H1 (cell line): Measurements from ENCODE around the gene STRIP2. TPM values are rescaled to one million over a fixed set of nuclear protein-coding genes. Genes with fewer than 3 reads are reported as not detected.

ENCODE experiments used
- FOSL1 ChIP-seq: IDR thresholded peaks from 2 replicates; pipeline ENCODE4 v1.6.1; 2011; ENCODE audit warnings: mild to moderate bottlenecking, low read depth, low read length, moderate library complexity; ENCODE audit not compliant: insufficient read depth
- SIN3A ChIP-seq, 2 experiments: IDR thresholded peaks in 1 of 2; conservative IDR thresholded peaks in 1 of 2; 2 replicates each; pipeline ENCODE4 v1.6.1; 2011 to 2012; ENCODE audit warnings: low read length in 2 of 2, improper control_type of control experiment in 1 of 2, low read depth in 1 of 2, mild to moderate bottlenecking in 1 of 2
- TBP ChIP-seq: IDR thresholded peaks from 2 replicates; pipeline ENCODE4 v1.6.1; 2011; ENCODE audit warnings: low read depth, low read length, improper control_type of control experiment
- polyA plus RNA-seq, 7 experiments: library from polyadenylated mRNA; depleted of rRNA in 3 of 7; stranded (reverse) in 5 of 7; unstranded in 2 of 7; fragments of >200 nt in 5 of 7; fragments of 200-250 nt in 2 of 7; gene quantifications; 1 replicate in 5 of 7; 2 replicates in 1 of 7; 4 replicates in 1 of 7; pipeline versions ENCODE4 v1.2.1 to v1.2.3, GENCODE V29; 2011 to 2013; ENCODE audit warnings: missing spikeins in 2 of 7, mixed read lengths in 2 of 7
- total RNA-seq: library from RNA; stranded (reverse); fragmentation: NEBNext Ultra II Directional; extraction: Animal tissue kit (Norgen Biotek cat#: 25700); gene quantifications from 2 replicates; pipeline ENCODE4 v1.2.1, GENCODE V29; 2021

The STRIP2 gene
- total and polyA plus RNA-seq, 2 of the 8 experiments (the other 6 are each of a cell fraction or from before 2014, with no cell fraction given): 5.3 to 8.2 TPM

GRCh38 chr7:129423700-129424410 lies 10.4 kb upstream of the STRIP2 start (continued):
- TF ChIP-seq TBP (no peak), SIN3A (conservative IDR thresholded peaks at IDR 0.05 in 1 of 2, IDR thresholded peaks at IDR 0.05 in 1 of 2; ENCODE audit: low read depth in 1 of 2, low read length in 2 of 2) (no peak), FOSL1 (no peak)
